AG08395 (cell line): ENCODE data around the gene CCDC30.
"Not testable (repeated sequence)": the region's sequence is repeated elsewhere in the genome, so short reads cannot be mapped to it uniquely, and the experiment has no call there.

Source experiments
- DNase-seq: peaks from one replicate; pipeline ENCODE4 v3.0.0; 2012; ENCODE audit warnings: mixed read lengths, low spot score

CCDC30 gene

DNA sequence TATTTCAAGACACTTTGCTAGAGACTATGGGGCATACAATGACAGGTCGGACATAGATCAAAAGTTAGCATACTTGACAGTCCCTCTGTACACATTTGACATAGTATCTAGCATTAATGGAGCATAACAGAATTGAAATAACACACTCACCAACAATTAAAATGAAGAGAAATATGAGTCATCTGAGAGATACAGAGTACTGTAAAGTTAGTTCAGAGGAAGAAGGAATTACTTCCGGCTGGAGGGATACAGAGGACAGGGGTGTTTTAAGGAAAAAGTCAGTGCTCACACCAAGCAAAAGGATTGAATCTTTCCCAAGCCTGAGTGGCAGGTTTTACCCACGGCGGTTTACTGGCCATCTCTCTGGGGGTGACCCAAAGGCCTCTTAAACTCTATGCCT, 9.7 kb upstream of the CCDC30 start:
- DNase-seq: no peak

DNA sequence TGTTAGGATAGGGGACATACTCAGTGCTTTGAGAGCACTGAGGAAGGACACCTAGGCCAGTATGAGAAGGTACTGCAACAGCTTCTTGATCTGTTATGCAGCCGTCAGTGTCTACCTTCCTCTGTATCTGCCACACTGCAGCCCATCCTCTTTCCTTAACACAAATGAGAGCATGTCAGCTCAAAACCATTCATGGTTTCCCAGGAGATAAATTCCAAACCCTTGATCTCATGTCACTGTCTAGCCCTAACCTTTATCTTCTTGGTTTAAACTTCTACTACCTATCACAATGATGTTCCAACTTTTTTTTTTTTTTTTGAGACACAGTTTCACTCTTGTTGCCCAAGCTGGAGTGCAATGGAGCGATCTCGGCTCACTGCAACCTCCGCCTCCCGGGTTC, 8.7 kb upstream of the CCDC30 start:
- DNase-seq: no peak

DNA sequence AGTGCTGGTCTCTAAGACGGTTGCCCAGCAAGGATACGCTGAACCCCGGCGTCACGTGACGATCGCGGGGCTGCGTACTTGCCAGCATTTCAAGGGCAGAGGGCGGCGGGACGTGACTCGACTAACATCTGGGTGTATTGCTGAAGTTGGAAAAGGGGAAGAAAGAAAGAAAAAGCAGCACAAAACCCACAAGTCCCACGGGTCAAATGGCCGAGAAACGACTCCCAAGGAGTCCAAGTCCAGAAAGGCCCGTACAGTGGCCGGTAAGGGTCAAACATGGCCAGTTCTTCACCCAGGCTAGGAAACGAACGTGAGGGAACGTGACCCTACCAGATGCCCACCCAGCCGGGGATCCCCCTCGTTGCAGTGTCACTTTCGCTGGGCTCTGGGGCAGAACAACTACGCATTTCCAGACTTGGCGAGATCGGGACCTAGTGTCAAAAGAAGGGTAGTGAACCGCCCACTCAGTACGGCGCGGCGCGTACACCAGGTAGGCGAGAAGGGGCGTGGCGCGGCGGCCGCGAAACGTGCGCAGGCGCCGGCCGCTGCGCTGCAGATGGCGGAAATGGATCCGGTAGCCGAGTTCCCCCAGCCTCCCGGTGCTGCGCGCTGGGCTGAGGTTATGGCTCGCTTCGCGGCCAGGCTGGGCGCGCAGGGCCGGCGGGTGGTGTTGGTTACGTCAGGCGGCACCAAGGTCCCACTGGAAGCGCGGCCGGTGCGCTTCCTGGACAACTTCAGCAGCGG, 6.9 kb upstream of the CCDC30 start, which contains the start of the genes PPCS and ZMYND12:
Gene PPCS (plus strand): TSS at position 534 of the 744 bp plus-strand sequence. CDS start 23 bp downstream, at position 557.
Gene ZMYND12 (minus strand): TSS at position 13 of the 744 bp plus-strand sequence. CDS start 25 bp downstream, outside the sequence.
- DNase-seq: peak; percentile 80

- peak; percentile 55 for DNase-seq
These were observed 6.4 kb upstream of the CCDC30 start for GRCh38 chr1:42456754-42457089.

GRCh38 chr1:42461196-42461595, 1.9 kb upstream of the CCDC30 start:
- DNase-seq: no peak

DNA sequence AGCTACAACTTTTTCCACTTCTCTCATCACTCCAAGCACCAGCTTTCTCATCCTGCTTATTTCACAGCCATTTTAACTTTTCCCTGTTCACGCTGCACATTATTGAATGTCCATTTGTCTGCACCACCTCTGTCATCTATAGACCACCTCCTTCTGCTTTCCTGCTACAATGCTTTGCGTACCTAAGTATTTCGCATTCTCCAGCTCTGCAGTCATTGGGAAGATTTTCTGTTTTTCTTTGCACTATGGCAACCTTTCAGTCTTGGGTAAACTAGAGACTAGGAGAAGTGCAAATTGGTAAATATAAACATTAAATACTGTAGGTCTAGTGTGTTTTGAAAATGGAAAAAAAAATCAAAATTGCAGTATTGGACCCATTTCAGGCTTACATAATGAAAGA, 835 bp downstream of the CCDC30 start:
- DNase-seq: no peak

GRCh38 chr1:42466030-42466429, 2.9 kb downstream of the CCDC30 start:
- no peak for DNase-seq

GRCh38 chr1:42469727-42470126, 6.6 kb downstream of the CCDC30 start:
- no peak for DNase-seq

- no peak for DNase-seq
These were observed 13.5 kb downstream of the CCDC30 start for GRCh38 chr1:42476605-42477004.

GRCh38 chr1:42477354-42477753, 14.3 kb downstream of the CCDC30 start:
- not testable (repeated sequence) for DNase-seq

- no peak for DNase-seq
These were observed 14.7 kb downstream of the CCDC30 start for GRCh38 chr1:42477775-42478174.

DNA sequence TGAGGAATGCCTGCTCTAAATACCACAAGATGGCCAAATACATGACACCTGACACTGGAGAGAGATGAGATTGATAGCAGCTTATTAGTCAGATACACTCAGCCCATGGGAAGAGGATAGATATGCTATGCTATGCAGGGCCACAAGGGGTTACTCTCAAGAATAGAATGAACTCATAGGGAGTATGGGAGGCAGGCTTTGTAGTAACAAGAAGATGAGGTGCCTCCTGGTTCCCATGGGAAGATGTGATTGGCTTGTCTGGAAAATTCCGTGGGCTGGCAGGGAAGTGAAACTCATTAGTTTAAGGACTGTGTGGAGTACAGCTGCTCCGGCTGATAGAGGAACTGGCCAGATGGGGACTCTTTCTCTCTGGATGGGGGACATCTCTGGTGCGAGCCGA, 16.5 kb downstream of the CCDC30 start:
- no peak for DNase-seq

DNA sequence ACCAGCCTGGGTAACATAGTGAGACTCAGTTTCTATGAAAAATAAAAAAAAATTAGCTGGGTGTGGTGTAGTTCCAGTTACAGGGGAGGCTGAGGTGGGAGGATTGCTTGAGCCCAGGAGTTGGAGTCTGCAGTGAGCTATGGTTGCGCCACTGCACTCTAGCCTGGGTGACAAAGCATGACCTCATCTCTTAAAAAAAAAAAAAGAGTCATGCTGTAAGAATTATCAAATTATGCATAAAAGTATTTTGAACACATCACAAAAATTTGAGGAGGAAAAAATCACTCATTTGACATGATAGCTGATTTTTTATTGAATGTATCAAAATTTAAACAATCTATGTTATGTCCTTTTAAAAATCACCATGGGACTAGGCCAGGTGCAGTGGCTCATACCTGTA, 17.8 kb downstream of the CCDC30 start:
- no peak for DNase-seq

- DNase-seq: no peak
These were observed 19.6 kb downstream of the CCDC30 start for GRCh38 chr1:42482635-42483153.

DNA sequence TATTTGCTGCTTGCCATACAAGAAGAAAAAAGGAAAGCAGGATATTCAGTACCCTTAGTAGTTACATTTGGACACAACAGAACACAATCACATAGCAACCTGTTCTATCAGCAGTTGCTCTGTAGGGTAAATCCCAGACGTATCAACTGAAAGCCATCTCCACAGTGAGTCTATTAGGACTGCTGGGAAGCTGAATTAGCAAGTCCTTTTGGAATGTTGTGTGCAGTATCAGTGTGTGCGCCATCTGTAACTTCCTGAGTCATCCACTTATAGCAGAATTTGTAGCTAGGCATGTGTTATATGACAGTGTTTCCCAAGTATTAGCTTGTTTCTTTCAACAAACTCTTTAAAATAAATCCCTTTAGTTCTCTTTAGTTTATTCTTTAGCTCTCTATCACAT, 21.3 kb downstream of the CCDC30 start:
- peak; percentile 83 for DNase-seq

DNA sequence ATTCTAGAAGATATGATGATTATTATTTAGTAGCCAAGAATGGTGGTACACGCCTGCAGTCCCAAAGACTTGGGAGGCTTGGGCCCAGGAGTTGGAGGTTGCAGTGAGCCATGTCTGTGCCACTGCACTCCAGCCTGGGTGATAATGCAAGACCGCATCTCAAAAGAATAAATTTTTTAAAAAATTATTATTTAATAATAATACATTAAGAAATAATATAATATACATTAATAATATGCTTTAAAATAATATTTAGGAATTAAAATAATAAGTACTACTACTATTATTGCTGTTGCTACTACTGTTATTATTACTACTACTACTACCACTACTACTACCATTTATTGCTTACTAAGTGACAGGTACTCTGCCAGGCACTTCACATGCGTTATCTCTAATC, 27.2 kb downstream of the CCDC30 start:
- no peak for DNase-seq

DNA sequence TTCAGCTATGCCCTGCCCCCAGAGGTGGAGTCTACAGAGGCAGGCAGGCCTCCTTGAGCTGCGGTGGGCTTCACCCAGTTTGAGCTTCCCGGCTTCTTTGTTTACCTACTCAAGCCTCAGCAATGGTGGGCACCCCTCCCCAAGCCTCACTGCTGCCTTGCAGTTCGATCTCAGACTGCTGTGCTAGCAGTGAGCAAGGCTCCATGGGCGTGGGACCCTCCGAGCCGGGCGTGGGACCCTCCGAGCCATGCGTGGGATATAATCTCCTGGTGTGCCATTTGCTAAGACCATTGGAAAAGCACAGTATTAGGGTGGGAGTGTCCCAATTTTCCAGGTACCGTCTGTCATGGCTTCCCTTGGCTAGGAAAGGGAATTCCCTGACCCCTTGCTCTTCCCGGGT, 38.9 kb downstream of the CCDC30 start:
- not testable (repeated sequence) for DNase-seq

- no peak for DNase-seq
These were observed 41.5 kb downstream of the CCDC30 start for GRCh38 chr1:42504535-42505128.

- DNase-seq: no peak
These were observed 43.5 kb downstream of the CCDC30 start for GRCh38 chr1:42506576-42506975.

DNA sequence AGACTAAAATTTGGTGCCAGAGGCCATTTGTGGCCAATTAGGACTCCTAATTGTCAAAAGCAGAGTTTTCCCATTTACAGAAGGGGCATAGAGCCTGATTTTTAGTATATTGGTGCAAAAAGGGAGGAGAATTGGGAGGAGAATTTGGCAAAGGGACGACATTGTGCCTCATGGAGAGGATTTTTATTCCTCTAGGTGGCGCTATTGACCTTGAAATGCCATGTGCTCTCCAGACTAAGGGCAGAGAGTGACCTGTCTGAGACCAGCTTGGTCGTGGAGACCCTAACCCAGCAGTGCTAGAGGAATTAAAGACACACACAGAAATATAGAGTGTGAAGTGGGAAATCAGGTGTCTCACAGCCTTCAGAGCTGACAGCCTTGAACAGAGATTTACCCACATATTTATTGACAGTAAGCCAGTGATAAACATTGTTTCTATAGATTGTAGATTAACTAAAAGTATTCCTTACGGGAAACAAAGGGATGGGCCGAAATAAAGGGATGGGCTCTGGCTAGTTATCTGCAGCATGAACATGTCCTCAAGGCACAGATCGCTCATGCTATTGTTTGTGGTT, 48.6 kb downstream of the CCDC30 start:
- not testable (repeated sequence) for DNase-seq

GRCh38 chr1:42518908-42519307, 55.8 kb downstream of the CCDC30 start:
- no peak for DNase-seq

- DNase-seq: no peak
These were observed 60.1 kb downstream of the CCDC30 start for GRCh38 chr1:42523171-42523570.

DNA sequence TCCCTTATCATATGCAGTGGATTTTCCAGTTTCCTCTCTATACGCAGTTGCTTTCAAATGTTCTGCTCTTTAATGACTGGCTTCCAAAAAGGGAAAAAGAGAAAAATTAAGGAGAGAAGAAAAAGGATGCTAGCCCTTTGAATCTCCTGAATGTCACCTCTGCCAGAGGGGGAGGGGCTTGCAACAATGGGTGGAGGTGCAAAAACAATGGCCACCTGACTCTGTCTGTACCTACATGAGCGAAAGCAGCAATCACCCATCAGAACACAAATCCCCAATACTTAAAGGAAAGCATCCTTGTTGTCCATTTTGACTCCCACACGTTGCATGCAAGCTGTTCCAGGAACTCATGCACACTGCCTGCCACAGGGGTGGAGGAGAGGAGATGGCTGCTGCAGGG, 61.2 kb downstream of the CCDC30 start:
- DNase-seq: no peak
